Measurements from ENCODE around the gene ARHGAP42.

GRCh38 chr11:100930185-100930778 lies 243.2 kb downstream of the ARHGAP42 start:
- TF ChIP-seq CTCF (optimal IDR thresholded peaks at IDR 0.05 in 1 of 3, IDR thresholded peaks at IDR 0.05 in 1 of 3, conservative IDR thresholded peaks at IDR 0.05 in 1 of 3; ENCODE audit: extremely low read depth in 1 of 3, insufficient read depth in 2 of 3, low read length in 3 of 3): peak in 2 of 3 experiments; percentile 21 to 49
- TF ChIP-seq EZH2 (IDR thresholded peaks at IDR 0.05; ENCODE audit: low read length): no peak
